Hematopoietic multipotent progenitor cell treated with erythropoietin and hydrocortisone succinate and interleukin-3 and kit ligand, for 8 days (in vitro differentiated cells): ENCODE measurements around the gene CAMSAP2.
"Not testable (repeated sequence)": the region's sequence is repeated elsewhere in the genome, so short reads cannot be mapped to it uniquely, and the experiment has no call there.

Experiments used
- DNase-seq: peaks from one replicate; pipeline ENCODE4 v3.0.0-alpha.2; 2015

CAMSAP2 gene

GRCh38 chr1:200739702-200740570, 1.2 kb downstream of the CAMSAP2 start:
- DNase-seq, result no peak

- DNase-seq, result no peak
These were observed 2.0 kb downstream of the CAMSAP2 start for GRCh38 chr1:200740571-200741208.

GRCh38 chr1:200741551-200742207, 3.0 kb downstream of the CAMSAP2 start:
- no peak for DNase-seq

- no peak for DNase-seq
These were observed 5.5 kb downstream of the CAMSAP2 start for GRCh38 chr1:200744143-200744542.

DNA sequence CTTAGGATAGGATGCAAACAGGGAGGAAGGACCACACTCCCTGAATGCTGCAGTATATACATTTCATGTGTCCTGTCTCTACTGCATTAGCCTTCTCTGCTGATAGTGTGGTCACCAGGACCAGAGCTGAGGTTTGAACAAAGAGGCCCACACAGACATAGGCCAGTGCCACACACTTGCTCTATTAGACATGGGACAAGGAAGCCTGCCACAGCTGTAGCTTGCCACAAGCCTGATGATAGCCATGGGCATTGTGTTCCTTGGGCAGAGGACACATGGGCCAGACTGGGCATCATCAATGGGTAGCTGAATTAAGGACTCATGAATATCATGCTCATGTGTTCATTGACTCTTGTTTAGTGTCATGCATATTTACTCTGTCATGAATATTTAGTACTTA, 10.4 kb downstream of the CAMSAP2 start:
- no peak for DNase-seq

- DNase-seq, result not testable (repeated sequence)
These were observed 12.1 kb downstream of the CAMSAP2 start for GRCh38 chr1:200750749-200751148.

GRCh38 chr1:200751717-200752116, 13.0 kb downstream of the CAMSAP2 start:
- no peak for DNase-seq

GRCh38 chr1:200753650-200754198, 15.0 kb downstream of the CAMSAP2 start:
- no peak for DNase-seq

- no peak for DNase-seq
These were observed 16.8 kb downstream of the CAMSAP2 start for GRCh38 chr1:200755456-200755855.

DNA sequence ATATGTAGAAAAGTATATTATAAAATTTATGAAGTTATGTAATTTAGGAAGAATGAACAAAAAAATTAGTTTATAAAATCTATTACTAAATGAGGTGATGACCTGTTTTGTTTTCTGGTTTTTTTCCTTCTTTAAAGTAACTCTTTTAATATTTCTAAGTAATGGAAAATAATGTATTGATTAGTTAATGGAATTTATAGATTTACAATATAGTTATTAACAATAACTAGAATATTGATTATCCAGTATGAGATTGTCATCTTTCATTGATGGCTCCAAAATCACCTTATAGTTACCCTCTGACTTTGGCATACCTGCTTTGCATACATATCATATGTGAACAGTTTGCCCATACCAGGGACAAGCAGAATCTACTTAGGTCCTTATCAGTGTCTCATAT, 23.4 kb downstream of the CAMSAP2 start:
- DNase-seq, result no peak

- no peak for DNase-seq
These were observed 28.6 kb downstream of the CAMSAP2 start for GRCh38 chr1:200767321-200767720.

DNA sequence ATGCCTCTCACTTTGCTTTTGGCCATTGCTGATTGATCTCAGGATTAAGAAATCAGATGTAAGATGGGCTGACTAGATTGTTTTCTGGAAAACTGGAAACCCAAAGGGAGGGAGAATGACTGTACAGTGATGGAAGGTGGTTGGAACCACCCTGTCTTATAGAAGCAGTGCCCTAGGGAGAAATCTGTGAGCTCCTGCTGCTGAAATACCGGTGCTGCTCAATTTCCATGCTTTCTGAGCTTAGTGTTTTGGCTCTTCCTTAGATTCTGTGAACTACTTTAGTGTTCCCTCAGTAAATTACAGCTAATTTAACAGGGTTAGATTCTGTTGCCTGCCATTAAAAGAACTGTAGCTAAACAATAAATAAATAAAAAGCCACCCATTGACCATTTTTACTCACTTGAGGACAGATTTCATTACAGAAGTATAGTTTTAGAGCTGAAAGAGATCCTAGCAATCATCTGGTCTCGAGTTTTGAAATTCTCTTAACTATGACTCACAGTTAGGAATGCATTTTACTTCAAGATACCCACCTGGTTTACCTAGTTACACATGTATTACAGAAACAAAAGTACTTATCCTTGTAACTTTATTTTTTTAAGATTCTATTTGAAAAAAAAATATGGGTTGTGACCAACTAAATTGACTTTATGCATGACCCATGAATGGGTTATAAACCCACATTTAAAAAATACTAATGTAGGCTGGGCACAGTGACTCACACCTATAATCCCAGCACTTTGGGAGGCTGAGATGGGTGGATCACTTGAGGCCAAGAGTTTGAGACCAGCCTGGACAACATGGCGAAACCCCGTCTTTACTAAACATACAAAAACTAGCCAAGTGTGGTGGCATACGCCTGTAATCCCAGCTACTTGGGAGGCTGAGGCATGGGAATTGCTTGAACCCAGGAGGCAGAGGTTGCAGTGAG, 33.2 kb downstream of the CAMSAP2 start:
- DNase-seq, result no peak

DNA sequence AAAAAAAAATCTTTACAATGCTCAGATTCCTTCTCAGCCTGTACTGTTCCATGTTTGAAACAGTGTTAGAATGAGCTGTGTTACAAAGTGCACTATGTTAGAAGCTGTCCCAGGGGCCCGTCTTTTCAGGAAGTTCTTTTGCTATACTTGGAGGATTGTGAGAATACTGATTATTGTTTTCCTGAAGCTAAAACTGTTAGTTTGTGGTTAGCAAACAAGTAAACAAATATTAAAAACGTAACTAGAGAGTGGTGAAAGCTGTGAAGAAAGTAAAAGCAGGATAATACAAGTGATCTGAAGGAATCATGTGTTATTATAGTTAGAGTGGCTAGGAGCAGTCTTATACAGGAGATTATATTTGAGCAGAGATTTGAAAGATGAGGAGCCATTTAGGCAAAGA, 35.6 kb downstream of the CAMSAP2 start:
- no peak for DNase-seq

- DNase-seq, result no peak
These were observed 36.2 kb downstream of the CAMSAP2 start for GRCh38 chr1:200774735-200775444.

DNA sequence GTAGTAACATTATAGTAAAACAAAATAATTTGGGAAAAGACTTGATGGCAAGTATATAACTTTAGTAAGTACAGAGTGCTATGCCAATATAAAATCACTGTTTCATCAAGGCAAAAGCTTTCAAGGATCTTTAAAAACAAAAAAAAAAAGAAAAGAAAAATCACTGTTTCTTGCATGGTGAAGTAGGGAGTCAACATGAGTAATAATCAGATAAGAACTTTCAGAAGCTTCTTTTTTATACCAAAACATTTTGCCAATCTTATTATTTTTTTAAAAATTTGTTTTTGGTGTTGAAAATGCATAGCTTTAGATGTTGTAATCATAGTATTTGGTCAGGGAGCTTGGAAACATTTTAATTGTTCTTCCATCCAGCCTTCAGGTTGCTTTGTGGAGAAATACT, 37.2 kb downstream of the CAMSAP2 start:
- no peak for DNase-seq

DNA sequence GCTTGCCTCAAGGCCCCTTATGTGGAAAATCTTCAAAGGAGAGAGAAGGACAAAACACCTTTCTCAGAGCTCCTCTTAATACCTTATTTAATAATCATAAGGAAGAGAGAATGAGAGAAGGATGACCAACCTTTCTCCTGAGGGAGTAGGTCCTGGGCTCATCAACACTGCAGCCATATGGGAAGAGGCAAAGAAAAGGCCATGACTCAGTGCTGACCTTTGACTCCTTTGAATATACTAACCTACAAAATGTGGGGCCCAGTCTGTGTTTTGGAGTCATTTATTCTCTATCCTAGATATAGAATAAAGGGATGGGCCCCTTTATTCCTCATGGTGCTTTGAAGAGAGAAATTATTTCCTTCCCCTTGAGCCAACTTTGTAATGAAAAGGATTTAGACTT, 38.3 kb downstream of the CAMSAP2 start:
- no peak for DNase-seq

DNA sequence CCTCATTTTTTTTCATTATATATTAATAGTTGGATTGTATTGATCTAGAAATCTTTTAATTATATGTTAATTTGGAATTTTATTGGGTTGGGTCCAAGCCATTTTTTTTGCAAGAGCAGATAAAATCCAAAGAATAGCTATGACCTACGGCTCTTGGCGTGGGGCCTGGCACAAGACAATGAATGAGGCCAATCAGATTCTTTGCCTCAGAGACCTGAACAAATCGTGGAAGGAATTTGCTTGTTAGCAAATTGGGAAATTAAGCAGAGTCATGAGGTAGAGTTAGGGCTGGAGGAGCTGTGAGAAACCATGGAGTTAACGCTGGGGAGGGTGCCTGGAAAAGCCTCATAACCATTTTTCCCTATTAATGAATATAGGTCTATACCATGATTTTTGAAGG, 40.1 kb downstream of the CAMSAP2 start:
- no peak for DNase-seq

DNA sequence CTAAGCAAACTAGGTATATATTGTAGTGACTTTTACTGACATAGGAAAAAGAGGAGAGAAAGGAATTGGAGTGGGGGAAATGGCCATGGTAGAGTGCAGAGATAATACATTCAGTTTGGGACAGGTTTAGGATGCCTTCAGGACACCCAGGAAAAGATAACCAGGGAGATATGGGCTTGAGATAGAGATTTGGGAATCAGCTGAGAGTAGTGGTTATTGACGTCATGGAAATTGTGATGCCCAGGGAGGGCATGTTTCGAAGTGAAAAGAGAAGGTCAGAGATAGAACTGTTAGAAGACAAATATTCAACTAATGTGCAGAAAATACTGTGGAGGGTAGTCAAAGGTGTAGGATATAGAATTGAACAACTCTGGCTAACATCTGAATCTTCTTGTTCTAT, 40.6 kb downstream of the CAMSAP2 start:
- DNase-seq, result no peak

- DNase-seq, result no peak
These were observed 42.1 kb downstream of the CAMSAP2 start for GRCh38 chr1:200780545-200781369.

DNA sequence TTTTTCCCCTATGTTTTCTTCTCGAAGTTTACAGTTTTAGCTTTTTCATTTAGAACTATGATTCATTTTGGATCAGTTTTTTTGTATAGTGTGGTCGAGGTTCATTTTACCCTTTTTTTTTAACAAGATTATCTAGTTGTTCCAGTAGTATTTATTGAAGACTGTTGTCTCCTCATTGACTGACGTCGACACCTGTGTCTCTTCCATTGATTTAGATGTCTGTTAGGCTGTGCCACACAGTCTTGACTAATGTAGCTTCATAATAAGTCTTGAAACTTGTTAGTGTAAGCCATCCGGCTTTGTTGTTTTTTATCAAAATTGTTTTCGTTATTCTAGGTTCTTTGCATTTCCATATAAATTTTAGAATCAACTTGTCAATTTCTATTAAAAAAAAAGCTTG, 45.2 kb downstream of the CAMSAP2 start:
- no peak for DNase-seq

DNA sequence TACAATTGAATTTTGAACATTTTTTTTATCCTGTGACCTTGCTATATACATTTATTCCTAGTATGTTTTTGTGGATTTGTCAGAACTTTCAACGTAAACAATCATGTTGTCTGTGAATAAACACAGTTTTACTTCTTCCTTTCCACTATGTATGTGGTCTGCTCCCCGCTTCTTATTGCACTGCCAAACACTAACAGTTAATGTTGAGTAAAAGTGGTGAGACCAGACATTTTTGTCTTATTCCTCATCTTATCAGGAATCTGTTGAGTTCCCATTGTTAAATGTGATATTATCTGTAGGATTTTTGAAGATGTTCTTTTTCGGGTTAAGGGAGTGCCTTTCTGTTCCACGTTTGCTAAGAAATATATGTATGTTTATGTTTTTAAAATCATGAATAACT, 45.9 kb downstream of the CAMSAP2 start:
- DNase-seq, result no peak
